PC-9 (cell line): ENCODE measurements around the gene MAGEA9. TPM values are rescaled to one million over a fixed set of nuclear protein-coding genes. Genes with fewer than 3 reads are reported as not detected.
"Not testable (repeated sequence)": the region's sequence is repeated elsewhere in the genome, so short reads cannot be mapped to it uniquely, and the experiment has no call there.

Experiments
- Bru-seq: library from RNA; stranded (reverse); fragments of 400-500 nt; gene quantifications from one replicate; lab custom pipeline; 2021; lab: Mats Ljungman, UMichigan
- BruChase-seq, 2 experiments: library from RNA; stranded (reverse); fragments of 400-500 nt; gene quantifications; one replicate each; lab custom pipeline; 2021; lab: Mats Ljungman, UMichigan
- BruUV-seq: library from RNA; stranded (reverse); fragments of 400-500 nt; replicated peaks from 2 replicates; lab custom pipeline; 2021; lab: Mats Ljungman, UMichigan
- CTCF ChIA-PET: fragments of 300-600 bp; sonication (Branson Sonifier 250); formaldehyde crosslinking; loops from one replicate; lab custom pipeline; 2022; ENCODE audit warnings: antibody characterized with exemption; lab: Charles Lee
- POLR2A ChIA-PET: fragments of 300-600 bp; sonication (Branson Sonifier 250); formaldehyde crosslinking; loops from one replicate; lab custom pipeline; 2022; ENCODE audit warnings: antibody characterized with exemption; ENCODE audit not compliant: unreplicated experiment; lab: Charles Lee
- DNase-seq, 2 experiments: peaks; one replicate each; pipeline versions ENCODE4 v3.0.0 to v3.0.0-alpha.2; 2015 to 2022; ENCODE audit warnings: mixed read lengths in 1 of 2
- H2AFZ ChIP-seq: fragments of 200-600 bp; sonication (generic); 2 replicates; pipeline ENCODE4 v1.8.1; 2017; ENCODE audit warnings: antibody characterized with exemption
- H3F3A ChIP-seq: fragments of 200-600 bp; sonication (generic); 2 replicates; pipeline ENCODE4 v1.8.1; 2017; ENCODE audit warnings: antibody characterized with exemption, mild to moderate bottlenecking, low read depth; ENCODE audit not compliant: insufficient read depth
- H3K27ac ChIP-seq: fragments of 200-600 bp; sonication (generic); 2 replicates; pipeline ENCODE4 v1.6.1; 2016; ENCODE audit warnings: mixed run types
- H3K27me3 ChIP-seq: fragments of 200-600 bp; sonication (generic); 2 replicates; pipeline ENCODE4 v1.6.1; 2016; ENCODE audit warnings: low read depth, mixed run types; ENCODE audit not compliant: insufficient read depth
- H3K36me3 ChIP-seq: fragments of 200-600 bp; sonication (generic); 2 replicates; pipeline ENCODE4 v1.6.1; 2016; ENCODE audit warnings: low read depth, mixed run types
- H3K4me1 ChIP-seq: fragments of 200-600 bp; sonication (generic); replicated peaks from 2 replicates; pipeline ENCODE4 v1.6.1; 2016; ENCODE audit warnings: mixed run types; ENCODE audit not compliant: insufficient read depth
- H3K4me2 ChIP-seq: fragments of 200-600 bp; sonication (generic); 2 replicates; pipeline ENCODE4 v1.6.1; 2017; ENCODE audit warnings: mixed run types
- H3K4me3 ChIP-seq: fragments of 200-600 bp; sonication (generic); 2 replicates; pipeline ENCODE4 v1.6.1; 2016; ENCODE audit warnings: mixed run types
- H3K79me2 ChIP-seq: fragments of 200-600 bp; sonication (generic); 2 replicates; pipeline ENCODE4 v1.6.1; 2017; ENCODE audit warnings: low read depth, mixed run types
- H3K9me2 ChIP-seq: fragments of 200-600 bp; sonication (generic); 2 replicates; pipeline ENCODE4 v1.8.1; 2017; ENCODE audit warnings: mild to moderate bottlenecking; ENCODE audit not compliant: insufficient read depth
- H3K9me3 ChIP-seq: fragments of 200-600 bp; sonication (generic); 2 replicates; pipeline ENCODE4 v1.8.1; 2016; ENCODE audit warnings: low read depth; ENCODE audit not compliant: insufficient read depth
- H4K20me1 ChIP-seq: fragments of 200-600 bp; sonication (generic); 2 replicates; pipeline ENCODE4 v1.8.1; 2017; ENCODE audit not compliant: insufficient read depth
- EZH2 ChIP-seq: fragments of 200-600 bp; sonication (generic); IDR thresholded peaks from 2 replicates; pipeline ENCODE4 v1.8.0; 2017; ENCODE audit warnings: antibody characterized with exemption, low read depth
- intact Hi-C: fragments of 100-400 bp; cut with micrococcal nuclease; formaldehyde crosslinking; loops from one replicate; pipeline ENCODE4 v1.10.0; 2022; ENCODE audit not compliant: unreplicated experiment
- long read RNA-seq: library from polyadenylated mRNA; stranded (forward); transcript quantifications from one replicate; pipeline ENCODE4 v2.0.0, GENCODE V29; 2022
- total RNA-seq: library from RNA; stranded (reverse); gene quantifications from 2 replicates; pipeline ENCODE4 v1.2.3, GENCODE V29; 2021
- TF ChIP-seq, protein P1 (sequence below): fragments of 200-600 bp; sonication (generic); conservative IDR thresholded peaks from 2 replicates; pipeline ENCODE4 v1.6.1; 2017; ENCODE audit warnings: mixed run types, antibody characterized with exemption, mild to moderate bottlenecking, moderate library complexity

Gene MAGEA9, protein sequence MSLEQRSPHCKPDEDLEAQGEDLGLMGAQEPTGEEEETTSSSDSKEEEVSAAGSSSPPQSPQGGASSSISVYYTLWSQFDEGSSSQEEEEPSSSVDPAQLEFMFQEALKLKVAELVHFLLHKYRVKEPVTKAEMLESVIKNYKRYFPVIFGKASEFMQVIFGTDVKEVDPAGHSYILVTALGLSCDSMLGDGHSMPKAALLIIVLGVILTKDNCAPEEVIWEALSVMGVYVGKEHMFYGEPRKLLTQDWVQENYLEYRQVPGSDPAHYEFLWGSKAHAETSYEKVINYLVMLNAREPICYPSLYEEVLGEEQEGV
- total RNA-seq (not detected in 2 replicates), Bru-seq, nascent RNA (not detected), BruChase-seq, experiment 1, labeled RNA remaining after a 2-hour chase (not detected), BruChase-seq, experiment 2, labeled RNA remaining after a 6-hour chase (not detected)
- long read RNA-seq = 0 reads

DNA sequence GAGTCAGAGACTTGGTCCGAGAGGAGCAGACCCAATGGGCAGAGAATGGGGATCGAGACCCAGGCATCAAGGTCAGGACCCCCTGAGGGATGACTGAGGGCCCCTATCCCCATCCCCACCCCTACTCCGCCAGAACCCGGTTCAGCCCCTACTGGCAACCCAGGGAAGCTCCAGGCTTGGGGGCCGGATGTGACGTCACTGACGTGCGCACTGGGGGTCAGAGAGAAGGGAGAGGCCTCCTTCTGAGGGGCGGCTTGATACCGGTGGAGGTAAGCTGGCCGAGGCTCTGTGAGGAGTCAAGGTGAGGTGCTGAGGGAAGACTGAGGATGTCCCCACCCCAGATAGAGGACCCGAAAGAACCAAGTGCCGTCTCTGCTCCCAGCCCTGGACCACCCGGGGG is at the start of gene MAGEA9:
Gene MAGEA9, plus strand, starts transcription at position 204 of the 400 bp plus-strand sequence. CDS start 4,281 bp downstream, outside the sequence.
- CTCF ChIA-PET, H3F3A ChIP-seq, H3K9me2 ChIP-seq, DNase-seq, H3K9me3 ChIP-seq, H4K20me1 ChIP-seq, H3K4me3 ChIP-seq, H3K36me3 ChIP-seq, H3K4me2 ChIP-seq, POLR2A ChIA-PET, H3K27me3 ChIP-seq, H3K4me1 ChIP-seq, intact Hi-C loops, H3K27ac ChIP-seq, BruUV-seq, H3K79me2 ChIP-seq, H2AFZ ChIP-seq: not testable (repeated sequence)

DNA sequence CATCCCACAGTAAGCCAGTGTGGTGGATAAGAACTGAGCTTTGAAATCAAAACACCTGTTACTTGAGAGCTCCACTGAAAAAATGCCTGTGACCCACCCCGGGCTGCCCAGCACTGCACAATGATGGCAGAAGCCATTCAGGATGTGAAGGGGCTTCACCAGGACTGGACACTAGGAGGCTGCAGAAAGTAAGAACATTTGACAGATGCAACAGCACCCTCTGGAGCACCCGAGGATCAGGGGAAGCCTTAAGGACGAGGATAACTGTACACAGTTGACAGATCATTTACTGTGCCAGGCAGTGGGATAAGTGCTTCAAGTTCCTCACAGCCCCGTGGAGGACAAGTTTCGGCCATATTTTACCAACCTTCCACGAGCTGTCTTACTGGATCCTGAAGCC is 39.5 kb upstream of the MAGEA9 start:
- H3K27me3 ChIP-seq, CTCF ChIA-PET, H2AFZ ChIP-seq, H3K4me2 ChIP-seq, intact Hi-C loops, DNase-seq, H3F3A ChIP-seq, H3K4me1 ChIP-seq, H3K27ac ChIP-seq, POLR2A ChIA-PET, H4K20me1 ChIP-seq, H3K36me3 ChIP-seq, H3K9me3 ChIP-seq, BruUV-seq, H3K4me3 ChIP-seq, H3K79me2 ChIP-seq, H3K9me2 ChIP-seq: not testable (repeated sequence)

DNA sequence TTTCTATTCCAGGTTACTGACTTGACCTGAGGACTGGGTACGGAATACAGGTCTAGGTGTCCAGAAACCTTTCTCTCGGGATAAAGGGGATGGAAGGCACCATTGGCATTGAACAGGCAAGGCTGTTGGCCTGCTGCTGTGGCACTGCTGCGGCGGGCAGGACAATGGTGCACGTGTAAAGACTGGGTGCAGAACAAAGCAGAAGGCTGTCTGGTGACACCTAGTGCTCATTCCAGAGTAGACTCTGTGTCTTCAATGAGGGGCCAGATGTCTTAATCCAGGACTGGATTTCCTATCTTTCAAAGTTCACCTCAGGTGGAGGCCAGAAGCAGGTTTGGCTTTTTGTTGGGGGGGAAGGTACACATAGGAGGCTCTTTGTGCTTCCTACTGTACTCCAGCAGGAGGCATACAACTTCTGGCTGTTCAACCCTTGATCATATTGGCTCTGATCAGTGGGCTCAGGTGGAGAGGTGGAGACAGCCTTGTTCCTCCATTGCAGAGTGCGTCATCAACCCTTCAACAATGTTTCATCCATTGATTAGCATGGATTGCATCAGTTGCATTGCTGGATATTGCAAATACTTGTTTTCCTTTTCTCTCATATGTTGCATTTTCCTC is 35.2 kb upstream of the MAGEA9 start:
- H3K4me1 ChIP-seq, POLR2A ChIA-PET, H3K4me3 ChIP-seq, H2AFZ ChIP-seq, CTCF ChIA-PET, H3F3A ChIP-seq, H4K20me1 ChIP-seq, H3K4me2 ChIP-seq, H3K79me2 ChIP-seq, BruUV-seq, intact Hi-C loops, H3K36me3 ChIP-seq, H3K27ac ChIP-seq, DNase-seq, H3K9me2 ChIP-seq, H3K9me3 ChIP-seq: not testable (repeated sequence)
- H3K27me3 ChIP-seq = peaks cover 23% of the 10 kb centered on the region

DNA sequence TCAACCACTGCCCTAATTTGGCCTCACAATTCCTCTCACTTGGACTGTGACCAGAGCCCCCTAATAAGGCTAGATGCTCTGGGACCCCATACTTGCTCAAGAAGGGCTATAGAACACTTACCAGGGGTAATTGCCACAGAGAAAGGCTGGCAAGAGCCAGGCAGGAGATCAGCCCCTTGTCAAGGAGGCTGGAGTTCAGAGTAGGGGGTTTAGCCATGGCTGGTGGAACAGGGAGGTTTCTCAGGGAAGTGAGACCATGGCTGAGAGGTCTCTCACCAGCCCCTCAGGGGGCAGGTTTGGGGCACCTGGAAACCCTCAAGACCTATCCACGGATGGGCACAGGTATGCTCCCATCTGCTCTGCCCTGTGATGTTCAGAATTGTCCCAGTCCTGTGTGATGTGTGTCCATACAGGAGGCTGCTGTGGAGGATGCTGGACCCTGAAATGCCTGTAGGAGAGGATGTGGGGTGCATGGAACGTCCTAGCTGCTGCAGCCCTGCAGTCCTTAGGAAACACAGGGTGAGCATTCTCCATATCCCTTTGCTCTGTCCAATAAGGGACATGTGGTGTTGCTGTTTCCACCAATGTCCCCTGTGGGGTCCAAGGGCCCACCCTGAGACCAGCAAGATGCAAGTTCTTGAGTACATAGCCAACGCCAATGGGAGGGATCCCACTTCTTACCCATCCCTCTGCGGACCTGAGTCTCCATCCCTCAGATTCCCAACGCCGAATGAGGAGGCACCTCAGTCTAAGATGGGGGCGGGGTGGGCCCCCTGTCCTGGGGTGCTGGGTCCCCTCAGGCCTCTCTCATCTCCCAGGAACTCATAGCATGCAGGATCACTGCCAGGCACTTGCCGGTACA is 24.3 kb upstream of the MAGEA9 start:
- DNase-seq = no peak
- H3K27ac ChIP-seq = no peak overlapping the region
- intact Hi-C loops = no loop called here
- H3K27me3 ChIP-seq = peaks cover 77% of the 10 kb centered on the region
- H3K4me2 ChIP-seq = no peak overlapping the region
- H2AFZ ChIP-seq = no peak overlapping the region
- BruUV-seq = no TSS peak
- no peaks in the 10 kb centered on the region for H3F3A ChIP-seq
- no peaks in the 10 kb centered on the region for H3K9me2 ChIP-seq
- no peaks in the 10 kb centered on the region for H3K79me2 ChIP-seq
- CTCF ChIA-PET = no interaction called here
- no peaks in the 10 kb centered on the region for H3K9me3 ChIP-seq
- no peaks in the 10 kb centered on the region for H3K36me3 ChIP-seq
- no peak overlapping the region for H3K4me3 ChIP-seq
- no peaks in the 10 kb centered on the region for H3K4me1 ChIP-seq
- TF ChIP-seq, protein P1, sequence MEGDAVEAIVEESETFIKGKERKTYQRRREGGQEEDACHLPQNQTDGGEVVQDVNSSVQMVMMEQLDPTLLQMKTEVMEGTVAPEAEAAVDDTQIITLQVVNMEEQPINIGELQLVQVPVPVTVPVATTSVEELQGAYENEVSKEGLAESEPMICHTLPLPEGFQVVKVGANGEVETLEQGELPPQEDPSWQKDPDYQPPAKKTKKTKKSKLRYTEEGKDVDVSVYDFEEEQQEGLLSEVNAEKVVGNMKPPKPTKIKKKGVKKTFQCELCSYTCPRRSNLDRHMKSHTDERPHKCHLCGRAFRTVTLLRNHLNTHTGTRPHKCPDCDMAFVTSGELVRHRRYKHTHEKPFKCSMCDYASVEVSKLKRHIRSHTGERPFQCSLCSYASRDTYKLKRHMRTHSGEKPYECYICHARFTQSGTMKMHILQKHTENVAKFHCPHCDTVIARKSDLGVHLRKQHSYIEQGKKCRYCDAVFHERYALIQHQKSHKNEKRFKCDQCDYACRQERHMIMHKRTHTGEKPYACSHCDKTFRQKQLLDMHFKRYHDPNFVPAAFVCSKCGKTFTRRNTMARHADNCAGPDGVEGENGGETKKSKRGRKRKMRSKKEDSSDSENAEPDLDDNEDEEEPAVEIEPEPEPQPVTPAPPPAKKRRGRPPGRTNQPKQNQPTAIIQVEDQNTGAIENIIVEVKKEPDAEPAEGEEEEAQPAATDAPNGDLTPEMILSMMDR = no peak
- no peak for TF ChIP-seq EZH2
- POLR2A ChIA-PET = no interaction called here
- H4K20me1 ChIP-seq = no peaks in the 10 kb centered on the region
